ENCODE data around the gene GJA10. TPM values are rescaled to one million over a fixed set of nuclear protein-coding genes. Genes with fewer than 3 reads are reported as not detected.
"Not testable (repeated sequence)": the region's sequence is repeated elsewhere in the genome, so short reads cannot be mapped to it uniquely, and the experiment has no call there.

Gene GJA10
- 1 to 10 TPM in 1 of 2 experiments, under 1 TPM in 1; 0.35 to 1.3 TPM for total RNA-seq

DNA sequence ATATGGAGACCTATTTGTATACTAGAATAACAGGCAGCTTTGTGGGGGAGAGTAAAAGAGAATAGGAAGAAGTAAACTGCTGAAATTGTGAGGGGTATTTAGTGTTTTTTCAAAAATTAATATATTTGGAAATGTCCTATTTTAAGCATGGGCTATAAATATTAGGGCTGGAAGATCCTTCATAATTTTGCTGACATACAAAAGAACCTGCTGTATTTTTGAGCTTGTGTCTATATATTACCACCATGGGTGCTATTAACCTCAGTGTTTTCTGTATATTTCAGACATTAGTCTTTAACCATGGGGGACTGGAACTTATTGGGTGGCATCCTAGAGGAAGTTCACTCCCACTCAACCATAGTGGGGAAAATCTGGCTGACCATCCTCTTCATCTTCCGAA lies at the start of gene GJA10:
Gene GJA10 (plus strand): TSS at position 301 of the 400 bp plus-strand sequence. CDS start 0 bp downstream, at position 301.
- no peak for ATAC-seq
- peaks cover 11% of the 10 kb centered on the region for H3K4me1 Mint-ChIP-seq
- DNase-seq, result no peak
- H3K9me3 Mint-ChIP-seq (ENCODE audit: low read depth), result no peaks in the 10 kb centered on the region
- CTCF ChIA-PET, result no interaction called here
- H3K27me3 Mint-ChIP-seq, result peaks cover 51% of the 10 kb centered on the region
- no peak within 1 kb of the TSS for H3K27ac Mint-ChIP-seq
- H3K4me3 Mint-ChIP-seq, result no peak within 1 kb of the TSS
- no peaks in the 10 kb centered on the region for H3K36me3 Mint-ChIP-seq

DNA sequence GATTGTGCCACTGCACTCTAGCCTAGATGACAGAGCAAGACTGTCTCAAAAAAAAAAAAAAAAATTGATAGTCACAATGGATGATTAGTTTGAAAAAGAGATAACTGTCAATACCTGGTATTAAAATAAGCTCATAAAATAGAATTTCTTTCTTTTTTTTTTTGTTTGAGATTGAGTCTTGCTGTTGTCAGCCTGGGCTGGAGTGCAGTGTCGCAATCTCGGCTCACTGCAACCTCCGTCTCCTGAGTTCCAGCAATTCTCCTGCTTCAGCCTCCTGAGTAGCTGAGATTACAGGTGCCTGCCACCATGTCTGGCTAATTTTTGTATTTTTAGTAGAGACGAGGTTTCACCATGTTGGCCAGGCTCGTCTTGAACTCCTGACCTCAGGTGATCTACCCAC lies 46.8 kb upstream of the GJA10 start:
- CTCF ChIA-PET, result not testable (repeated sequence)

DNA sequence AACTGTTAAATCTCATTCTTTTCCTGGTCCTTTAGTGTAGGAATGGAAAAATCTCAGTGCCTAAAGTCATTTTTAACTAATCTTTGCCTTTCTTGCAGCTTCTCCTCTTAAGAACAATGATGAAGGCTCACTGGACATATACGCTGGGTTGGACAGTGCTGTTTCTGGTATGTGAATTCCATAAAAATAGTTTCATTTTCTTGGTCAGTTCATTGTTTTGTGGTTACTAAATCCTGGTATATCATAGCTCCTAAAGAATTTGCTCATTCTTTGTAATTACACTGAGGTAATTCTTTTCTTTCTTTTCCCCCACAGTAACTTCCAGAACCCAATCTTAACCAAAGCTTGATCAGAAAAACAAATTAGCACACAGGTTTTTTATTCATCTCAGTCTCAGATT lies 41.2 kb upstream of the GJA10 start:
- no peak for ATAC-seq
- H3K27me3 Mint-ChIP-seq, result no peaks in the 10 kb centered on the region
- H3K4me3 Mint-ChIP-seq, result no peak overlapping the region
- no peak for DNase-seq
- H3K4me1 Mint-ChIP-seq, result peaks cover 10% of the 10 kb centered on the region
- CTCF ChIA-PET, result no interaction called here
- H3K27ac Mint-ChIP-seq, result no peak overlapping the region
- no peaks in the 10 kb centered on the region for H3K9me3 Mint-ChIP-seq (ENCODE audit: low read depth)
- peaks cover 46% of the 10 kb centered on the region for H3K36me3 Mint-ChIP-seq

More for the DNA sequence above, 46.8 kb upstream of the GJA10 start:
- not testable (repeated sequence) for H3K27ac Mint-ChIP-seq; DNase-seq; H3K9me3 Mint-ChIP-seq (ENCODE audit: low read depth); H3K27me3 Mint-ChIP-seq; H3K4me3 Mint-ChIP-seq; ATAC-seq
- peaks cover 17% of the 10 kb centered on the region for H3K4me1 Mint-ChIP-seq
- H3K36me3 Mint-ChIP-seq, result peaks cover 23% of the 10 kb centered on the region

DNA sequence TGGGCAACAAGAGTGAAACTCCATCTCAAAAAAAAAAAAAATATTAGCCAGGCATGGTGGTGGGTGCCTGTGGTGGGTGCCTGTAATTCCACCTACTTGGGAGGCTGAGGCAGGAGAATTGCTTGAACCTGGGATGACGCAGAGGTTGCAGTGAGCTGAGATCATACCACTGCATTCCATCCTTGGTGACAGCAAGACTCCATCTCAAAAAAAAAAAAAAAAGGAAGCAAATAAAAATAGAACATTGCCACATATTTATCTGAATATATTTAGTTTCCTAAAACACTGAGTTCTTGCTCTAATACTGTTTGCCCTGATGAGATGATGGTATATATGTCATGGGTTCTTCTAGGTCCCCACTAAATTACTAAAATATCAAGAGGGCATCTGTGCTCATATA lies 36.2 kb upstream of the GJA10 start:
- peaks cover 28% of the 10 kb centered on the region for H3K4me1 Mint-ChIP-seq
- no peaks in the 10 kb centered on the region for H3K27me3 Mint-ChIP-seq
- no peak for DNase-seq
- CTCF ChIA-PET, result no interaction called here
- H3K4me3 Mint-ChIP-seq, result no peak overlapping the region
- no peak overlapping the region for H3K27ac Mint-ChIP-seq
- ATAC-seq, result no peak
- peaks cover 59% of the 10 kb centered on the region for H3K36me3 Mint-ChIP-seq
- H3K9me3 Mint-ChIP-seq (ENCODE audit: low read depth), result peaks cover 3% of the 10 kb centered on the region

DNA sequence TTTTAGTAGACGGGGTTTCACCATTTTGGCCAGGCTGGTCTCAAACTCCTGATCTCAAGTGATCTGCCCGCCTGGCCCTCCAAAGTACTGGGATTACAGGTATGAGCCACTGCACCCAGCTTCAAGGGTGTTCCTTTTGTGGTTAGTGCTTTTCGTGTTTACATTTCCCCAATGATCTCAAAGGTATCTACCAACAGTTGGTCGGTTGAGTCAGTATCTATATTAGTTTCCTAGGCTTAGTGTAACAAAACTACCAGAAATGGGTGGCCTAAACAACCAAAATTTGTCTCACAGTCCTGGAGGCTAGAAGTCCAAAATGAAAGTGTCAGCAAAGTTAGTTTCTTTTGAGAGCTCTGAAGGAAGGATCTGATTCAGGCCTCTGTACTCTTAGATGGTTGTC lies 34.5 kb upstream of the GJA10 start:
- CTCF ChIA-PET, result interaction anchor here (1.0 kb wide), 1 partner anchor 39 kb away, joined by 4 read pairs; no protein-coding TSS in a partner anchor
- no peaks in the 10 kb centered on the region for H3K27me3 Mint-ChIP-seq
- peak overlapping the region; percentile 17 for H3K4me3 Mint-ChIP-seq
- peak; percentile 89 for ATAC-seq
- H3K27ac Mint-ChIP-seq, result peak overlapping the region; percentile 88
- peaks cover 31% of the 10 kb centered on the region for H3K4me1 Mint-ChIP-seq
- peaks cover 60% of the 10 kb centered on the region for H3K36me3 Mint-ChIP-seq
- DNase-seq, result peak; percentile 65
- H3K9me3 Mint-ChIP-seq (ENCODE audit: low read depth), result peaks cover 3% of the 10 kb centered on the region

DNA sequence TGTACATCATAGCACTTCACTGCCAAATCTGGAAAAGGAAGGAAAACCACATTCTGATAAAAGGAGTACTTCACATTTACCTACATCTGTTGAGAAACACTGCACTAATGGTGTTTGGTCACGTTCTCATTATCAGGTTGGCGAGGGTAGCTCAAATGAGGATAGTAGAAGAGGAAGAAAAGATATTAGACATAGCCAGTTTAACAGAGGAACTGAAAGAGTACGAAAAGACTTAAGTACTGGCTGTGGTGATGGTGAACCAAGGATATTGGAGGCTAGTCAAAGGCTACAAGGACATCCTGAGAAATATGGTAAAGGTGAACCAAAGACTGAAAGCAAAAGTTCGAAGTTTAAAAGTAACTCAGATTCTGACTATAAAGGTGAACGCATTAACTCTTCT lies 32.0 kb upstream of the GJA10 start:
- CTCF ChIA-PET, result no interaction called here
- peak overlapping the region; percentile 61 for H3K27ac Mint-ChIP-seq
- DNase-seq, result no peak

DNA sequence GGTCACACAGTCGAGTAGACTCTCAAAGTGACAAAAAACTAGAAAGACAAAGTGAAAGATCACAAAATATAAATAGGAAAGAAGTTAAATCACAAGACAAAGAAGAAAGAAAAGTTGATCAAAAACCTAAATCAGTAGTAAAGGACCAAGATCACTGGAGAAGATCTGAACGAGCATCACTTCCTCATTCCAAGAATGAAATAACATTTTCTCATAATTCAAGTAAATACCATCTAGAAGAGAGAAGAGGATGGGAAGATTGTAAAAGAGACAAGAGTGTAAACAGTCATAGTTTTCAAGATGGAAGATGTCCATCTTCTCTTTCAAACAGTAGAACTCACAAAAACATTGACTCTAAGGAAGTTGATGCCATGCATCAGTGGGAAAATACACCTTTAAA lies 31.6 kb upstream of the GJA10 start:
- H3K4me1 Mint-ChIP-seq, result peaks cover 31% of the 10 kb centered on the region
- H3K27ac Mint-ChIP-seq, result peak overlapping the region; percentile 61
- peaks cover 6% of the 10 kb centered on the region for H3K9me3 Mint-ChIP-seq (ENCODE audit: low read depth)
- no peak for DNase-seq
- CTCF ChIA-PET, result no interaction called here
- no peak overlapping the region for H3K4me3 Mint-ChIP-seq
- H3K27me3 Mint-ChIP-seq, result no peaks in the 10 kb centered on the region
- peaks cover 68% of the 10 kb centered on the region for H3K36me3 Mint-ChIP-seq
- ATAC-seq, result no peak

More for the DNA sequence above, 32.0 kb upstream of the GJA10 start:
- Mint-ChIP-seq H3K9me3 (ENCODE audit: low read depth) (peaks cover 6% of the 10 kb centered on the region), H3K36me3 (peaks cover 63% of the 10 kb centered on the region), H3K4me1 (peaks cover 31% of the 10 kb centered on the region), H3K27me3 (no peaks in the 10 kb centered on the region), H3K4me3 (no peak overlapping the region)
- ATAC-seq, result no peak

DNA sequence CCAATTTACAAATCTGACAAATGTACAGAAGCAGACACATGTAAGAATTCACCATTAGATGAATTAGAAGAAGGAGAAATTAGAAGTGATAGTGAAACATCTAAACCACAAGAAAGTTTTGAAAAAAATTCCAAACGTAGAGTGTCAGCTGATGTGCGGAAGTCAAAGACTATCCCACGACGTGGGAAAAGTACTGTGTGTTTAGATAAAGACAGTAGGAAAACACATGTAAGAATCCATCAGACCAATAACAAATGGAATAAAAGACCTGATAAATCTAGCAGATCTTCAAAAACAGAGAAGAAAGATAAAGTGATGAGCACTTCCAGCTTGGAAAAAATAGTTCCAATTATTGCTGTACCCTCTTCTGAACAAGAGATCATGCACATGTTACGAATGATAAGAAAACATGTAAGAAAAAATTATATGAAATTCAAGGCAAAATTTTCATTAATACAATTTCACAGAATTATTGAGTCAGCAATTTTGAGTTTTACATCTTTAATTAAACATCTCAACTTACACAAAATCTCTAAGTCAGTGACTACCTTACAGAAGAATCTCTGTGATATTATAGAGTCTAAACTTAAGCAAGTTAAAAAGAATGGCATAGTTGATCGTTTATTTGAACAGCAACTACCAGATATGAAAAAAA lies 28.1 kb upstream of the GJA10 start:
- H3K36me3 Mint-ChIP-seq, result peaks cover 69% of the 10 kb centered on the region

DNA sequence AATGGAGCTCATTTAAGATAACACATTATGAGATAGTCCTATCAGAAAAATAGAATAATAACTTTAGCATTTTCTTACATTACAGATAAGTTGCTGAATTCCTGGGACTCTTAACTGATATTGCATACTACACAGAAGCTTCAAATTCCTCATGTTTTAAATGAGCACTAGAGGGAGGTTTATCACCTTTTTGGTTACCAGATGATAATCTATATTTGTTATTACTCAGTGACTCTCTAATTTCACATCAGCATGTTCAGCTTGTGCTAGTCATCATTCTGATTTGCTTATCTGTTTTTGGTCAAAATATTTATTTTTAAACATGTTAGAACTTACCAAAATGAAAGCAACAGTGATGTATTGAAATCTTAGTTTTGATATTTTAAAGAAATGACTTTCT lies 20.5 kb upstream of the GJA10 start:
- Mint-ChIP-seq H3K27me3 (no peaks in the 10 kb centered on the region), H3K27ac (no peak overlapping the region), H3K4me1 (peaks cover 5% of the 10 kb centered on the region), H3K9me3 (ENCODE audit: low read depth) (no peaks in the 10 kb centered on the region), H3K36me3 (peaks cover 33% of the 10 kb centered on the region), H3K4me3 (no peak overlapping the region)
- CTCF ChIA-PET, result interaction anchor here (0.9 kb wide), 1 partner anchor 13 kb away, joined by 4 read pairs; no protein-coding TSS in a partner anchor
- peak; percentile 33 for ATAC-seq
- no peak for DNase-seq

More for the DNA sequence above, 28.1 kb upstream of the GJA10 start:
- Mint-ChIP-seq H3K4me1 (peaks cover 19% of the 10 kb centered on the region), H3K4me3 (no peak overlapping the region), H3K27me3 (no peaks in the 10 kb centered on the region), H3K9me3 (ENCODE audit: low read depth) (peaks cover 6% of the 10 kb centered on the region), H3K27ac (no peak overlapping the region)
- no peak for DNase-seq
- no peak for ATAC-seq
- CTCF ChIA-PET, result interaction anchor here (0.6 kb wide), 1 partner anchor 52 kb away, joined by 5 read pairs; no protein-coding TSS in a partner anchor

DNA sequence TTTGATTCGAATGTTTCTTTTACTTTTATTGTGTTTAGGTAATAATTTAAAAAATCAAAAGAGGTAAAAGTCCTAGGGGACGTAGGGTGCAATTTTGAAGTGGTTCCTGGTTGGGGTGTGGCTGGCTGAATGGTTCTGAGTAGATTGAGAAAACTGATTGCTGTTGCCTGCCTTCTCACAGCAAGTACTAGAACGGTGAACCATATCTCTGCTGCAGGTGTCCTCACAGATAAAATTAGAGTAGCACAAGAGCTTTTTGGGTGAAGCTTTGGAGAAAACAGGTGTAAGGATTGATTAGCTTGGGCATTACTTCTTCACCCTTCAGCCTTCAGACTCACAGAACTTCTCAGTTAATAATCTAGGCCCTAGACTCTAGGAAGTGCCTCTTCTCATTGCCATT lies 19.8 kb upstream of the GJA10 start:
- H3K4me1 Mint-ChIP-seq, result peaks cover 5% of the 10 kb centered on the region

DNA sequence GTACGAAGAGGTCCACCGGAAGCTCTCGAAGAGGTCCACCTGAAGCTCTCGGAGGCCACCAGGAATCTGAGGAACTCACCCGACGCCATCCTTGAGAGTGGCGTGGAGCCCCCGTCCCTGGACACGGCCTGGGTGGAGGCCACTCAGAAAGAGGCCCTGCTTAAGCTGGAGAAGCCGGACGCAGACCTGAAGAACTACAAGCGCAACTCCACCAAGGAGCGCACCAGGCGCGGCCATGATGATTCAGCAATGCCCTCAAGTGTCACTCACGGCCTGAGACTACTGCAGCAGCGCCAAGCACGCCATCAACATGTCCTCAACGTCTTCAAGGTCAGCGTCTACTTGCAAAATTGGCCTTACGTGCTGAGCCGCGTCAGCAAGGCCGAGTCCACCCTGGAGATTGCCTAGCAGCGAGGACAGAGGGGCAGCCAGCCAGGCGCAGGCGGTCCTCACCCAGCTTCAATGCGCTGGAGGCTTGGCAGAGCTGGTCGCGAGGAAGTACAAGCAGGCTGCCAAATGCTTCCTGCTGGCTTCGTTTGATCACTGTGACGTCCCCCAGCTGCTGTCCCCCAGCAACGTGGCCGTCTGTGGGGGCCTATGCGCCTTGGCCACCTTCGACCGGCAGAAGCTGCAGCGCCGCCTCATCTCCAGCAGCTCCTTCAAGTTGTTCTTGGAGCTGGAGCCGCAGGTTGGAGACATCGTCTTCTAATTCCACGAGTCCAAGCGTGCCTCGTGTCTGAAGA lies 7.7 kb upstream of the GJA10 start:
- Mint-ChIP-seq H3K36me3 (no peaks in the 10 kb centered on the region), H3K27me3 (peaks cover 13% of the 10 kb centered on the region), H3K4me3 (no peak overlapping the region), H3K4me1 (peaks cover 17% of the 10 kb centered on the region), H3K27ac (no peak overlapping the region), H3K9me3 (ENCODE audit: low read depth) (no peaks in the 10 kb centered on the region)
- DNase-seq (no peak), ATAC-seq (no peak)
- CTCF ChIA-PET, result interaction anchor here (1.3 kb wide), 1 partner anchor 13 kb away, joined by 4 read pairs; no protein-coding TSS in a partner anchor

More for the DNA sequence above, 19.8 kb upstream of the GJA10 start:
- H3K36me3 Mint-ChIP-seq, result peaks cover 30% of the 10 kb centered on the region
- no peak for DNase-seq
- H3K27ac Mint-ChIP-seq, result no peak overlapping the region
- H3K4me3 Mint-ChIP-seq, result no peak overlapping the region
- H3K27me3 Mint-ChIP-seq, result no peaks in the 10 kb centered on the region
- H3K9me3 Mint-ChIP-seq (ENCODE audit: low read depth), result no peaks in the 10 kb centered on the region
- no peak for ATAC-seq
- CTCF ChIA-PET, result no interaction called here

DNA sequence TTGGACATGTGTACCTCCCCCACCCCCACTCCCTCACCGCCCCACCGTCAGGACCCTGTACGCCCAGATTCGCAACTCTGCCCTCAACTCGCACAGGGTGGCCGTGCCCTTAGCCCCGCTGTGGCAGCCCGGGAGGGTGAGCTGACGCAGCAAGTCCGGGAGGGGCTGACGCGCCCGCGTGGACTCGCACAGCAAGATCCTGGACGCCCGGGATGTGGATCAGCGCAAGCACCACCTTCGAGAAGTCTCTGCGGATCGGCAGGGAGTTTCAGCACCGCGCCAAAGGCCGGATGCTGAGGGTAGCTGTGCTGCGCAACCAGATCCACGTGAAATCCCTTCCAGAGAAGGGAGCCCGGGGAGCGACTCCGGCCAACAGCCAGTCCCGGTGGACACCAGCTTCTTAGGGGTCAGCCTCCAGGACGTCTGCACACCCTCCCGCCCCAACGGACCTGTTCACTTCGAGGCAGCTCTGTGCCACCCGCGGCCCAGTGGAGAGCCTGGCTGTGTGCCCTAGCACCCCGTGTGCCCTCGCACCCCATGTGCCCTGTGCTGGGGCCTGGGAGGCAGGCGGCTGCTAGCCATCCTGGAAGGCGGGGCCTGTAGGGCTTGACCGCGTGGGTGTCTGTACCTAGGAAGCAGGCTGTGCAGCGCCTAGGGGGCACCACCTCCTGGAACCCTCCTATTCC lies 6.7 kb upstream of the GJA10 start:
- Mint-ChIP-seq H3K27me3 (peaks cover 17% of the 10 kb centered on the region), H3K4me3 (no peak overlapping the region), H3K36me3 (no peaks in the 10 kb centered on the region), H3K27ac (no peak overlapping the region), H3K9me3 (ENCODE audit: low read depth) (no peaks in the 10 kb centered on the region), H3K4me1 (peaks cover 19% of the 10 kb centered on the region)
- no peak for DNase-seq
- CTCF ChIA-PET, result interaction anchor here (0.7 to 1.3 kb wide), 2 partner anchors 14 to 679 kb away, joined by 3 to 4 read pairs; no protein-coding TSS in a partner anchor
- peak; percentile 47 for ATAC-seq

DNA sequence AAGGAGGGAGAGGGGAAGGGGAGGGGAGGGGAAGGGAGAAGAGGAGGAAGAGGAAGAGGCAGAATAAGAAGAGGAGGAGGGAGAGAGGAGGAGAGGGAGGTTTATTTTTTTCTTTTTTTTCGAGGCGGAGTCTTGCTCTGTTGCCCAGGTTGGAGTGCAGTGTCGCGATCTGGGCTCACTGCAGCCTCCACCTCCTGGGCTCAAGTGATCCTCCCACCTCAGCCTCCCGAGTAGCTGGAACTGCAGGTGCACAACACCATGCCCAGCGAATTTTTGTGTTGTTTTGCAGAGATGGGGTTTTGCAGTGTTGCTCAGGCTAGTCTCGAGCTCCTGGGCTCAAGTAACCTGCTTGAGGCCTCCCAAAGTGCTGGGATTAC lies 6.1 kb upstream of the GJA10 start:
- H3K27me3 Mint-ChIP-seq, result peaks cover 19% of the 10 kb centered on the region
- CTCF ChIA-PET, result interaction anchor here (0.7 kb wide), 2 partner anchors 679 to 762 kb away, joined by 3 read pairs; no protein-coding TSS in a partner anchor
- H3K9me3 Mint-ChIP-seq (ENCODE audit: low read depth), result no peaks in the 10 kb centered on the region
- H3K4me1 Mint-ChIP-seq, result peaks cover 19% of the 10 kb centered on the region
- DNase-seq (no peak), ATAC-seq (no peak)
- no peak overlapping the region for H3K27ac Mint-ChIP-seq
- H3K36me3 Mint-ChIP-seq, result no peaks in the 10 kb centered on the region
- no peak overlapping the region for H3K4me3 Mint-ChIP-seq

Measured in activated CD8-positive, alpha-beta memory T cell treated with anti-CD3 and anti-CD28 coated beads, Interleukin-2, amount 10 ng/mL, durations not matched to agents 7 days and 5 days (primary cell).